HUES6 (cell line): ENCODE measurements around the gene ABHD12.

Experiments used
- H3K27ac ChIP-seq: 2 replicates; pipeline ENCODE4 v1.7.0; 2013; ENCODE audit warnings: low read depth, mild to moderate bottlenecking, low read length, inconsistent platforms
- H3K27me3 ChIP-seq: 2 replicates; pipeline ENCODE4 v1.6.1; 2013; ENCODE audit warnings: low read length; ENCODE audit not compliant: control insufficient read depth, insufficient read depth
- H3K36me3 ChIP-seq: 2 replicates; pipeline ENCODE4 v1.6.1; 2013; ENCODE audit warnings: low read length; ENCODE audit not compliant: control insufficient read depth, insufficient read depth
- H3K4me1 ChIP-seq: 2 replicates; pipeline ENCODE4 v1.6.1; 2013; ENCODE audit warnings: low read length; ENCODE audit not compliant: control insufficient read depth, insufficient read depth
- H3K4me3 ChIP-seq: 2 replicates; pipeline ENCODE4 v1.5.1; 2013; ENCODE audit warnings: low read depth, low read length
- H3K9ac ChIP-seq: one replicate; pipeline ENCODE4 v1.6.1; 2013; ENCODE audit warnings: mild to moderate bottlenecking, low read length
- H3K9me3 ChIP-seq: 2 replicates; pipeline ENCODE4 v1.6.1; 2013; ENCODE audit warnings: low read depth, low read length; ENCODE audit not compliant: control insufficient read depth, insufficient read depth

ABHD12 gene

DNA sequence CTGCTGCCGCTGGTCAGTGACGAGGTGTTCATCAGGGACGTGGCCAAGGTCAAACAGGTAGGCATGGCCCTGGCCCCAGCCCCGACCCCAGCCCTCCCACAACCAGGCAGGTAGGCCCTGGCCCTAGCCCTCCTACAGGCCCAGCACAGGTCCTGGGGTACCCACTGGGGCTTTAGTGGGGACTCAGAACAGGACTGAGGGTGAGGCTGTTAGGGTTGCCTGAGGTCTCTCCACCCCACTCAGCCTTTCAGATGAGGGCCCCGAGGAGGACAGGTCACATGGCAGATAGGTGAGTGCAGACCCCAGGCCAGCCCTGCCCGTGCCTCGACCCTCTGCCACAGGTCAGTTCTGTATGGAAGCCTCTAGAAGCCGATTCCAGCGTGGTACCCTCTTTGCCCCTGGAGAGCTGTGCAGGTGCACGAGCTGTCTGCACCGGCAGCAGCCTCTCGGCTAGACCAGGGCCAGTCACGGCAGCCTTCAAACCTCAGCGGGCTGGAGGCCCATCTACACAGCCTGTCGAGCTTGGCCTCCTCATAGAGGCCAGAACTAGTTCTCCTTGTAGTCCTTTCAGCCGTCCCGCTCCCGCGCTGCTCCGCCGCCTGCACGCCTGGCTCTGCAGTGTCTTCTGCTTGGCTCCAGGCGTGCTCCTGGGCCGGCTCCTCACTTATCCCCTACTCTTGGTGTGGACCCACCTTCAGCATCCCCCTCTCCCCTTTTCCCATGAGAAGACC is 107.2 kb downstream of the ABHD12 start:
- Histone ChIP-seq H3K4me3 (no peak overlapping the region), H3K27me3 (no peaks in the 10 kb centered on the region), H3K4me1 (no peaks in the 10 kb centered on the region), H3K27ac (no peak overlapping the region), H3K36me3 (peaks cover 95% of the 10 kb centered on the region), H3K9me3 (no peaks in the 10 kb centered on the region), H3K9ac (no peak overlapping the region)

DNA sequence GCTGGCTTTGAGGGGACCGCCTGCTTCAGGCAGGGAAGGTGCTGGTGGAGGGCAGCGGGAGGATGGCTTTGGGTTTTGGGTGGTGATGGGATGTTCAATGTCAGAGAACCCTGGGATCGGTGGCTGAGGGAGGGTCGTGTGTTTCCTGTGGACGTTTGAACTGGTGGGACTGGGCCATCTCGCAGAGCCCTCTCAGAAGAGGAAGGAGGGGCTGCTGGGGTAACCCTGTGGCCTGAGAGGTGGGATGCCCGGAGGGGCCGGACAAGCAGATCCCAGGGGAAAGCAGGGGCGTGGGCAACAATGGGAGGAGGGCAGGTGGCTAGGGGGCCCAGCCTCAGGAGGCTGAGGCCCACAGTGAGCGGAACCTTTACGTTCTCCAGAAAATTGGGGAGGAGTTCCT is 107.8 kb downstream of the ABHD12 start:
- no peak overlapping the region for H3K4me3 ChIP-seq
- H3K27ac ChIP-seq = no peak overlapping the region
- H3K9me3 ChIP-seq = no peaks in the 10 kb centered on the region
- H3K4me1 ChIP-seq = no peaks in the 10 kb centered on the region
- H3K27me3 ChIP-seq = no peaks in the 10 kb centered on the region
- H3K36me3 ChIP-seq = peaks cover 95% of the 10 kb centered on the region
- no peak overlapping the region for H3K9ac ChIP-seq

DNA sequence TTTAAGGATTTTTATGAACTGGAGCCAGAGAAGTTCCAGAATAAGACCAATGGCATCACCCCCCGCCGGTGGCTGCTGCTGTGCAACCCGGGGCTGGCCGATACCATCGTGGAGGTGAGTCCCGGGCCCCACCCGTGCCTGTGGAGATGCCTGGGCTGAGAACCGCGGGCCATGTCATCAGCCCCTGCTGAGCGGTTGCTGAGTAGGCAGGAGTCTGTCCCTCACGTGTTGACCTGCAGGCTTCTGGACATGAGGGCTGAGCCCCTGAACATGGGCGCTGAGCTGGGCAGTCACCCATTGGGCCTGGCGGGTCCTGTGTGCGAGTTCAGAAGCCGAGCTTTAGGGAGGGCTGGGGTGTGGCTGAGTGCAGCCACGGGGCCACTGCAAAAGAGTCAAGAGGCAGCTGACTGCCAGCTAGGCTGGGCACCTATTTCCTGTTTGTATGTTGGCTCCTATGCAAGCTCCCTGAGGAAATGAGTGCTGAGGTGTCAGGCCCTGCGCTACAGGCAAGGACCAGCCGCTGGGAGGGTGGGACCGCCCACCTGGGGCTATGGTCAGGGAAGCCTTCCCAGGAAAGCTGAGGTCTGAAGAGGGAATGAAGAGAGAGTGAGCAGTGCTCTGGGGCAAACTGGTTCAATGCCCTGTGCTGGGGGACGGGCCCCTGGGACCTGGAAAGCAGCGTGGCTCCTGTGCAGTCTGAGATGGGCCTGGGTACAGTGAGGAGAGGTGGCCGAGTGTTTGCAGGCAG is 108.4 kb downstream of the ABHD12 start:
- Histone ChIP-seq H3K27ac (no peak overlapping the region), H3K36me3 (peaks cover 96% of the 10 kb centered on the region), H3K27me3 (no peaks in the 10 kb centered on the region), H3K9ac (no peak overlapping the region), H3K9me3 (no peaks in the 10 kb centered on the region), H3K4me3 (no peak overlapping the region), H3K4me1 (no peaks in the 10 kb centered on the region)

DNA sequence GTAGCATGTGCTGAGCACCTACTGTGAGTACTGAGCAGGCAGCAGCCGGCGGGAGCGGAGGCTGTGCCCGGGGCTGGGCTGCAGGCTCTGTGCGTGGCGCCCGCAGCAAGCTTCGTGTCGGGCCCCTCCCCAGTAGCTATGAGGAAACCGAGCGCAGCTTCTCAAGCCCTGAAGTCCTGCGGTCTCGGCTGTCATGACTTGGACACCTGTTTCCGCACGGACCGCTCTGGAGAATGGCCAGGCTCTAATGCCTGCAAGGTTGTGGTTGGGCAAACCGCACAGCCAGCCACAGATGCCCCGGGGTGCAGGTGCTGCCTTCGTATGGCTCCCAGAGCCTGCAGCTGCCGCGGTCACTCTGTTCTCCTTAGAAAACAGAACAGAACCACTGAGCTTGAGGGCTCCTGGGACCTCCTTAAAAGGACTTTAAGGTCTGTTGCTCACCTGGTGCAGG is 109.1 kb downstream of the ABHD12 start:
- no peak overlapping the region for H3K9ac ChIP-seq
- no peaks in the 10 kb centered on the region for H3K27me3 ChIP-seq
- H3K36me3 ChIP-seq = peaks cover 96% of the 10 kb centered on the region
- H3K4me3 ChIP-seq = no peak overlapping the region
- H3K4me1 ChIP-seq = no peaks in the 10 kb centered on the region
- no peaks in the 10 kb centered on the region for H3K9me3 ChIP-seq
- no peak overlapping the region for H3K27ac ChIP-seq

DNA sequence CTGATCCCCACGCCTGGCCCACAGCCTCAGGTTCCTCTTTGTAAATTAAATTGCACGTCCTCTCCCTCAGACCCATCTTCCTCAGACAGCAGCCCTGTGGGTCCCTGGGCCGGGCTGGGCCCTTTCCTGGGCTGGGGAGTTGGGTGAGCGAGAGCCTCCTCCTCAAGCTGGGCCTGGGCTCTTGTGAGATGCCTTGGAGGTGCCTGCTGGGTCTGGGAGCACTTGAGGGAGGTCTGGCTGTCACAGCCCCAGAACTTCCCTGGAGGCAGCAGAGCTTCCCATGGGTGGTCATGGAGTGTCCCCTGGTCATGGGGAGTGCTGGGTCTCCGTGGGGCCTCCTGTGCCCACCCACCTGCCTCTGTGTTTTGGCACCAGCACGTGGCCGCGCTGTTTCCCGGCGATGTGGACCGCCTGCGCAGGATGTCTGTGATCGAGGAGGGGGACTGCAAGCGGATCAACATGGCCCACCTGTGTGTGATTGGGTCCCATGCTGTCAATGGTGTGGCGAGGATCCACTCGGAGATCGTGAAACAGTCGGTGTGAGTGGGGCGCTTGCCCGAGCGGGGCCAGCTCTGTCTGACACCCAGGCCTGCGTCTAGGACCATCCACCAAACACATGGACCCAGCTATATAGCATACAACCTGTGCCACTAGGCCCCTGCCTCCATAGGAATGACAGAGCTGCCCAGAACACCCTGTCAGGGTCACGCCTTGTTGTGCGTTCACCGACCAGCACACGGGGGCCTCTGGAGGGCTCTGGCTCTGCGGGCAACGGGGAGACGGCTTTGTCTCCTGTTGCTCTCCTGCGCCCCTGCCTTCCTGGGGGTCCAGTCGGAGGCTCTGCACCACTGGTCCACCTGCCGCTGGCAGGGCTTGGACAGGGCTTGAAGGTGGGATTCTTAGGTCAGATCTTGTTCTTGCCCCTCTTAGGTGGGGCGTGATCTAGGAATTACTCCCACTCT is 109.8 kb downstream of the ABHD12 start:
- H3K4me1 ChIP-seq = no peaks in the 10 kb centered on the region
- no peaks in the 10 kb centered on the region for H3K9me3 ChIP-seq
- H3K4me3 ChIP-seq = no peak overlapping the region
- H3K27ac ChIP-seq = no peak overlapping the region
- no peaks in the 10 kb centered on the region for H3K27me3 ChIP-seq
- H3K9ac ChIP-seq = no peak overlapping the region
- H3K36me3 ChIP-seq = peaks cover 92% of the 10 kb centered on the region

DNA sequence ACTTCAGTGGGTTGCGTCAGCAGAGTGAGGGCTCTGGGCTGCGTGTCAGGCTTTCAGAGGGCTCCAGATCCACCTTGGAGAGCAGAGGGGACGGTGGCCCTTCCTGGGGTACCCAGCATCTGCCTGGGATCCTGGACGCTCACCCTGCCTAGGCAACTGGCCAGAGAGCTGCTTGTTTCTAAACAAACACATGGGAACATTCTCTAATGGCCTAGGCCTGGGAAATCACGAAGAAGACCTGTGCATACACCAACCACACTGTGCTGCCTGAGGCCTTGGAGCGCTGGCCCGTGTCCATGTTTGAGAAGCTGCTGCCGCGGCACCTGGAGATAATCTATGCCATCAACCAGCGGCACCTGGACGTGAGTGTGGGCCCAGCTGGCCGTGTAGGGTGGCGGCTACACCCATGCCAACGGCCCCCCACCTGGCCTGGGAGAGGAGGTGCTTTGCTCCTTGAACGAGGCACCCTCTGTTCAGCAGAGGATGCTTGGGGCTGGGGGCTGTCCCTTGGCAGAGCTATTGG is 110.5 kb downstream of the ABHD12 start:
- Histone ChIP-seq H3K4me1 (no peaks in the 10 kb centered on the region), H3K27ac (no peak overlapping the region), H3K4me3 (no peak overlapping the region), H3K9me3 (no peaks in the 10 kb centered on the region), H3K9ac (no peak overlapping the region), H3K36me3 (peaks cover 86% of the 10 kb centered on the region), H3K27me3 (no peaks in the 10 kb centered on the region)

DNA sequence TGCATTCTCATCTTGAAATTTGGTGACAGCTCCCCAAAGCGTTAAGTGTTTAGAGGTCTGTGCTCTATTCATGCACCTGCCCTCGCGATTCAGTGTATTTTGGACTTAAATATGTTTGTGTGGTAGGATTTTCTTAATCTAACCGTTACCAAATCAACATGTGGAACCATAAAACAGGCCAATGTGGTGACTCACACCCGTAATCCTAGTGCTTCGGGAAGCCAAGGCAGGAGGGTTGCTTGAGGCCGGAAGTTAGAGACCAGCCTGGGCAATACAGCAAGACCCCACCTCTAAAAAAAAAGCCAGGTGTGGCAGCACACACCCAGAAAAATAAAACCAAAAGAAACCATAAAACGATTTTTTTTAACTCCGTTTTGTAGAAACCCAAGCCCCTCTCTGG is 111.2 kb downstream of the ABHD12 start:
- H3K27me3 ChIP-seq = no peaks in the 10 kb centered on the region
- H3K36me3 ChIP-seq = peaks cover 87% of the 10 kb centered on the region
- H3K4me1 ChIP-seq = no peaks in the 10 kb centered on the region
- H3K27ac ChIP-seq = no peak overlapping the region
- H3K9me3 ChIP-seq = no peaks in the 10 kb centered on the region
- no peak overlapping the region for H3K4me3 ChIP-seq
- no peak overlapping the region for H3K9ac ChIP-seq

DNA sequence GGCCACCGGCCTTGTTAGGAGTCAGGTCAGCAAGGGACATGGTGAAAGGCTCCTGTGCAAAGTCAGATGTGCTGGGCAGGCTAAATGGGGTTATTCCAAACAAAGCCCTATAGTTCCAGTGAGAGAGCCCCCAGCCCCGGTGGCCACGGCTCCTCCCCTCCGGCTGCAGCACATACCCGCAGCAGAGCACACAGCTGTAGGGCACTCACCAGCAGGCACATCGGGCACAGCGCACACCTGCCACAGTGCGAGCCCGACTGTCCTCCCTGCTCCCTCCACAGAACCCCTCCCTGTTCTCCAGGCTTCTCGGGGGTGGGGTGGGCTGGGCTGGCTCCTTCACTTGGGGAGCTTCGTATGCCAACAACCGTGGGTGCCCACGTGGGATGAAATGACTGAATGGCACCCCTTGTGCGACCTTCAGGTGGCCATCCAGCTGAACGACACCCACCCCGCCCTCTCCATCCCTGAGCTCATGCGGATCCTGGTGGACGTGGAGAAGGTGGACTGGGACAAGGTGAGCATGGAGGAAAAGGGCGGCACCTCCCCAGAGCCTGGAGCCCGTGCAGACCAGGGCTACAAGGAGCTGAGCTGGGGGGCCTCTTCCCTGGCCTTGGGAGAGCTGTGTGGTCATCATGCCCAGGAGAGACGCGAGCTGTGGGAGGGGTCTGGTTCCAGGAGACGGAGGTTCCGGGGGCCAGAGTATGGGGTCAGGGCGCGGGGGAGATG is 111.8 kb downstream of the ABHD12 start:
- Histone ChIP-seq H3K9me3 (no peaks in the 10 kb centered on the region), H3K4me3 (no peak overlapping the region), H3K9ac (no peak overlapping the region), H3K36me3 (peaks cover 87% of the 10 kb centered on the region), H3K4me1 (no peaks in the 10 kb centered on the region), H3K27me3 (no peaks in the 10 kb centered on the region), H3K27ac (no peak overlapping the region)

DNA sequence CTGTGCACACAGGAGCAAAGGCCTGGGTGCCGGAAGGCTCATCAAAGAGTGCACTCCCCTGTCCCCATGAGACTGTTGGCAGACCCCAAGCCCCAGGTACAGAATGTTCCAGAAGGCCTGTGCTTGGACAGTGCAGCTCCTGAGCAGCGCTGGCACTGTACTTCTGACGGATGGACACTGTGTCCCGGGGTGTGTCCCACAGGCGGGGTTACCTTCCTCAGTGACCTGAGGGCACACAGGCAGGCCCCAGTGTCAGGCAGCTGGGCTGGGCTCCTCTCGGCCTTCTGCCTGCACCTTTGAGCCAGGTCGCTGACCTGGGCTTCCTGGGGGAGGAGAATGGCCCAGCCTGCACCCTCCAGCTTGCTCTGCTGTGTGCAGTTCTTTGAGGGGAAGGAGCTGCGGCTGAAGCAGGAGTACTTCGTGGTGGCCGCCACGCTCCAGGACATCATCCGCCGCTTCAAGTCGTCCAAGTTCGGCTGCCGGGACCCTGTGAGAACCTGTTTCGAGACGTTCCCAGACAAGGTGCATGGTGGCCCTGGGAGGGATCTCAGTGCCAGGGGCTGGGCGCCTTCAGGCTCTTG is 112.6 kb downstream of the ABHD12 start:
- H3K9me3 ChIP-seq = no peaks in the 10 kb centered on the region
- no peaks in the 10 kb centered on the region for H3K27me3 ChIP-seq
- peaks cover 86% of the 10 kb centered on the region for H3K36me3 ChIP-seq
- no peak overlapping the region for H3K4me3 ChIP-seq
- no peak overlapping the region for H3K9ac ChIP-seq
- no peaks in the 10 kb centered on the region for H3K4me1 ChIP-seq
- no peak overlapping the region for H3K27ac ChIP-seq
